Neutrophil (primary cell): Measurements from ENCODE around the gene RAB3GAP1.
"Not testable (repeated sequence)": the region's sequence is repeated elsewhere in the genome, so short reads cannot be mapped to it uniquely, and the experiment has no call there.

Experiments
- H3K27ac ChIP-seq: fragments of 200-600 bp; sonication (generic); 2 replicates; pipeline ENCODE4 v1.5.1; 2016; ENCODE audit warnings: mild to moderate bottlenecking, moderate library complexity
- H3K27me3 ChIP-seq: fragments of 200-600 bp; sonication (generic); 2 replicates; pipeline ENCODE4 v1.6.0; 2016; ENCODE audit warnings: mild to moderate bottlenecking
- H3K36me3 ChIP-seq: fragments of 200-600 bp; sonication (generic); 2 replicates; pipeline ENCODE4 v1.5.1; 2017
- H3K4me1 ChIP-seq, 2 experiments: fragments of 200-600 bp in 1 of 2; sonication (generic) in 1 of 2; 1 replicate in 1 of 2; 2 replicates in 1 of 2; pipeline versions ENCODE4 v1.5.1 to v1.6.1; 2013 to 2016; ENCODE audit warnings: low read depth in 1 of 2, low read length in 1 of 2, mild to moderate bottlenecking in 1 of 2, moderate library complexity in 1 of 2; ENCODE audit not compliant: control insufficient read depth in 1 of 2, insufficient read depth in 1 of 2
- H3K4me3 ChIP-seq, 2 experiments: fragments of 200-600 bp in 1 of 2; sonication (generic) in 1 of 2; 1 replicate in 1 of 2; 2 replicates in 1 of 2; pipeline ENCODE4 v1.5.1; 2013 to 2016; ENCODE audit warnings: low read depth in 1 of 2, low read length in 1 of 2, mild to moderate bottlenecking in 1 of 2, moderate library complexity in 1 of 2
- H3K9me3 ChIP-seq: fragments of 200-600 bp; sonication (generic); 2 replicates; pipeline ENCODE4 v1.5.1; 2016
- TF ChIP-seq, protein P1 (sequence below): fragments of 200-600 bp; sonication (generic); IDR thresholded peaks from 2 replicates; pipeline ENCODE4 v1.5.1; 2016; ENCODE audit warnings: antibody characterized with exemption

The RAB3GAP1 gene

DNA sequence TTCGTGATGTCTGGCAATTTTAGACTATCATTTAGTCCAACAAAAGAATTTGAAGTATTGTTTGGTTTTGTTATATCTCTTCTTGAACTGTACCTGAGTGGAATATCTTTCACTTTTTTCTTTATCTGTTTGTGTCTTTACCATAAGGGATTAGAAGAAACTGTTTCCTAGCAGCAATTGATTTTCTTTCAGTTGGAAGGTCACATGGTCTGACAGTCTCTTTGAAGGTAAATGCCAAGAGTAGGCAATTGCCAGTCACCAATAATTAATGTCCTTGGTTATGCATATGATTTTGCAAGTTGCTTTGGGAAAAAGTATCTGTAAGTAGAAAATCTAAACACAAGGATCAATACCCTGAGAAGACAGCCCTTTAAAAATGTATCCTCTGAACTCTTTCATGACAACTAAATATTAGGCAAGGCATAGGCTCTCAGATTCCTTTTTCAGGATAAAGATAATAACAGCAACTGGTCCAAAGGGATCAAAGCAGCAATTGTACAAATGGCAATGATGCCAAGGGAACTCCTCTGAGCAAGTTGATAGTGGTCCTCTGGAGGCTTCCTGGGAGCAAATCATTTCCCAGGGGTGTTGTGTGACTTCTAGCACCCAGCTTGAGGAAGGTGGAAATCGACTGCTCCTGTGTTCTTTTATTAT lies 22.5 kb upstream of the RAB3GAP1 start:
- Histone ChIP-seq H3K4me1 (no peaks in the 10 kb centered on the region), H3K36me3 (no peaks in the 10 kb centered on the region), H3K4me3 (no peak overlapping the region), H3K9me3 (no peaks in the 10 kb centered on the region), H3K27ac (no peak overlapping the region), H3K27me3 (no peaks in the 10 kb centered on the region)
- TF ChIP-seq, protein P1, sequence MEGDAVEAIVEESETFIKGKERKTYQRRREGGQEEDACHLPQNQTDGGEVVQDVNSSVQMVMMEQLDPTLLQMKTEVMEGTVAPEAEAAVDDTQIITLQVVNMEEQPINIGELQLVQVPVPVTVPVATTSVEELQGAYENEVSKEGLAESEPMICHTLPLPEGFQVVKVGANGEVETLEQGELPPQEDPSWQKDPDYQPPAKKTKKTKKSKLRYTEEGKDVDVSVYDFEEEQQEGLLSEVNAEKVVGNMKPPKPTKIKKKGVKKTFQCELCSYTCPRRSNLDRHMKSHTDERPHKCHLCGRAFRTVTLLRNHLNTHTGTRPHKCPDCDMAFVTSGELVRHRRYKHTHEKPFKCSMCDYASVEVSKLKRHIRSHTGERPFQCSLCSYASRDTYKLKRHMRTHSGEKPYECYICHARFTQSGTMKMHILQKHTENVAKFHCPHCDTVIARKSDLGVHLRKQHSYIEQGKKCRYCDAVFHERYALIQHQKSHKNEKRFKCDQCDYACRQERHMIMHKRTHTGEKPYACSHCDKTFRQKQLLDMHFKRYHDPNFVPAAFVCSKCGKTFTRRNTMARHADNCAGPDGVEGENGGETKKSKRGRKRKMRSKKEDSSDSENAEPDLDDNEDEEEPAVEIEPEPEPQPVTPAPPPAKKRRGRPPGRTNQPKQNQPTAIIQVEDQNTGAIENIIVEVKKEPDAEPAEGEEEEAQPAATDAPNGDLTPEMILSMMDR, result no peak

DNA sequence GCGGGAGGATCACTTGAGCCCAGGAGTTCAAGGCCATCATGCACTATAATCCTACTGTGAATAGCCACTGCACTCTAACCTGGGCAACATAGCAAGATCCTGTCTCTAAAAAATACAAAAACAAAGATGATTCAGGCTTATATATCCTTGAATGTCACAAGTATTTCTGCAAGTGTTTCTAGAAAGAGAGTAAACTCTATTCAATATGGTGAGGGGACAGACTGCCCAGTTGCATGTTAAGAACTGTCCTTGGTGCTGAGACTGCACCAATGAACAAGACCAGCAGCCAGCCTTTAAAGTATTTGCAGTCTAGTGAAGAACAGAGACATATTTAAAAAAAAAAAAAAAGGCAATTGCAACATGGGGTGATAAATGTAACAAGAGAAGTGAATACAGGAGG lies 21.3 kb upstream of the RAB3GAP1 start:
- Histone ChIP-seq H3K27me3 (no peaks in the 10 kb centered on the region), H3K27ac (no peak overlapping the region), H3K4me1 (no peaks in the 10 kb centered on the region), H3K36me3 (no peaks in the 10 kb centered on the region), H3K4me3 (no peak overlapping the region), H3K9me3 (no peaks in the 10 kb centered on the region)
- TF ChIP-seq, protein P1, result no peak

DNA sequence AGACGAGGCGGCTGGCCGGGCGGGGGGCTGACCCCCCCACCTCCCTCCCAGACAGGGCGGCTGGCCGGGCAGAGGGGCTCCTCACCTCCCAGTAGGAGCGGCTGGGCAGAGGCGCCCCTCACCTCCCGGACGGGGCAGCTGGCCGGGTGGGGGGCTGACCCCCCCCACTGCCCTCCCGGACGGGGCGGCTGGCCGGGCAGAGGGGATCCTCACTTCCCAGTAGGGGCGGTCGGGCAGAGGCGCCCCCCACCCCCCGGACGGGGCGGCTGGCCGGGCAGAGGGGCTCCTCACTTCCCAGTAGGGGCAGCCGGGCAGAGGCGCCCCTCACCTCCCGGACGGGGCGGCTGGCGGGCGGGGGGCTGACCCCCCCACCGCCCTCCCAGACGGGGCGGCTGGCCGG lies 18.9 kb upstream of the RAB3GAP1 start:
- H3K4me3 ChIP-seq, H3K27ac ChIP-seq, H3K36me3 ChIP-seq, H3K4me1 ChIP-seq, H3K27me3 ChIP-seq, H3K9me3 ChIP-seq: not testable (repeated sequence)

DNA sequence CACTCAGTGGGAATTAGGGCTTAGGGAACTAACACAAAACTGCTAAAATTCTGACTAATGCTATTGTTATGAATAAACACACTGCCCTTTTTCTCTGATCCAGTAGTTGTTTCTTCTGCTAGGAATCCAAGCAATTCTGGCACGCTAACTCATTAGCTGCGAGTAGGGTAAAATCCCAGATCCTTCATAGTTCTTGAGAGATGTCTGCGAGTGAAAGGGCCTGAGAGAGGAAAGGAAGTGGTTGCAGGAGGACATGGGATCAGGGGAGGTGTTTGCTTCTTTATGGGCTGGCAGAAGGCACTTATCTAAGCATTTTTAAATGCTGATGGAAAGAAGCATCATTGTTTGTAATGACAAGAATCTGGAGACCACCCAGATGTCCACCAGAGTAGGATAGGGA lies 14.3 kb upstream of the RAB3GAP1 start:
- H3K36me3 ChIP-seq, result no peaks in the 10 kb centered on the region

DNA sequence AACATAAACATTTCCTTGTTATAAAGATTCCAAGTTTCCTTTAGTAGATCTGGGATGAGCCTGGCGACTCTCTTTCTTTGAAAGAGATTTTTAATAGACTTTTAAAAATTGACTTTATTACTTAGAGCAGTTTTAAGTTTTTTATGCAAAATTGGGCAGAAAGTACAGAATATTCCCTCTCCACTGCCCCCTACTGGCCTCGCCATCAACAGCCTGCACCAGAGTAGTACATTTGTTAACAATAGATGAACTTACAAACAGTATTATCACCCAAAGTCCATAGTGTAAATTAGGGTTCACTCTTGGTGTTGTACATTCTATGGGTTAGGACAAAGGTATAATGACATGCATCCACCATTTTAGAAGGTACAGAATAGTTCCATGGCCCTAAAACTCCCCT lies 8.7 kb upstream of the RAB3GAP1 start:
- TF ChIP-seq, protein P1, result no peak
- Histone ChIP-seq H3K4me1 (no peaks in the 10 kb centered on the region), H3K27me3 (peaks cover 39% of the 10 kb centered on the region), H3K27ac (no peak overlapping the region), H3K9me3 (no peaks in the 10 kb centered on the region), H3K36me3 (no peaks in the 10 kb centered on the region), H3K4me3 (no peak overlapping the region)

More for the DNA sequence above, 14.3 kb upstream of the RAB3GAP1 start:
- H3K27ac ChIP-seq, result no peak overlapping the region
- peaks cover 5% of the 10 kb centered on the region for H3K27me3 ChIP-seq
- H3K9me3 ChIP-seq, result no peaks in the 10 kb centered on the region
- no peaks in the 10 kb centered on the region for H3K4me1 ChIP-seq
- H3K4me3 ChIP-seq, result no peak overlapping the region
- TF ChIP-seq, protein P1, result no peak

DNA sequence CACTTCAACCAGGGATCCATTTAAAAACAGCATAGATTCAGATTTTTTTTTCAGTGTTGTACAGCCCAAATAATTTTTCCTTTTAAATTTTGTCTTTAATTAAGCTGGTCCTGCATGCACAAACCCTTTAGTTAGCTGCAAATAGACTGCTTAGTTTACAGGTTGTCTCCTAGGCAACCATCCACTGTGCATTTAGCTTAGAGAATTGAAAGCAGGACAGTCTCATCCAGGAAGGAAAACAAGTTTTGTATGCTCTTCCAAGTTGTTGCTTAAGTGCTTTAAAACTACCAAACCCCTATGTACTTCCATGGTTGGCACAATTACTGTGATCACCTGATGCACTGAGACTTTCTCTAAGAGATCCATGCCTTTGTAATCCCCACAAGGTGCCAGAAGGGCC lies 4.8 kb upstream of the RAB3GAP1 start, which contains the start of gene MAP3K19:
Gene MAP3K19, minus strand, starts transcription at position 148 of the 400 bp plus-strand sequence. CDS start 22,800 bp downstream, outside the sequence.
- H3K4me3 ChIP-seq, result no peak within 1 kb of the TSS
- TF ChIP-seq, protein P1, result no peak

More for the DNA sequence above, 4.8 kb upstream of the RAB3GAP1 start, which contains the start of gene MAP3K19:
- H3K4me1 ChIP-seq, result peaks cover 4% of the 10 kb centered on the region in 2 experiments
- H3K27me3 ChIP-seq, result peaks cover 34% of the 10 kb centered on the region
- no peaks in the 10 kb centered on the region for H3K9me3 ChIP-seq
- no peaks in the 10 kb centered on the region for H3K36me3 ChIP-seq
- no peak within 1 kb of the TSS for H3K27ac ChIP-seq
